Spinal cord (tissue), 10 donors: Measurements from ENCODE around the gene GMCL2. TPM values are rescaled to one million over a fixed set of nuclear protein-coding genes. Genes with fewer than 3 reads are reported as not detected.

Experiments used
- DNase-seq, 6 donors: peaks; one replicate each; pipeline versions ENCODE4 v3.0.0 to v3.0.0-alpha.2; 2013 to 2015; ENCODE audit warnings: low spot score in 6 of 6, low read depth in 4 of 6
- H3K27ac ChIP-seq: one replicate; pipeline ENCODE4 v1.5.1; 2013; ENCODE audit warnings: low read depth, low read length, control low read depth
- H3K27me3 ChIP-seq: one replicate; pipeline ENCODE4 v1.6.1; 2013; ENCODE audit warnings: low read length; ENCODE audit not compliant: control insufficient read depth, insufficient read depth
- H3K36me3 ChIP-seq: one replicate; pipeline ENCODE4 v1.6.1; 2013; ENCODE audit warnings: low read length; ENCODE audit not compliant: control insufficient read depth, insufficient read depth
- H3K4me1 ChIP-seq: one replicate; pipeline ENCODE4 v1.6.1; 2013; ENCODE audit warnings: low read length; ENCODE audit not compliant: control insufficient read depth, insufficient read depth
- H3K4me3 ChIP-seq: one replicate; pipeline ENCODE4 v1.5.1; 2013; ENCODE audit warnings: low read depth, low read length, control low read depth
- H3K9me3 ChIP-seq: one replicate; pipeline ENCODE4 v1.6.1; 2013; ENCODE audit warnings: low read length; ENCODE audit not compliant: control insufficient read depth, insufficient read depth
- WGBS: methylation state at CpG from one replicate; pipeline ENCODE4 v1.1.5; 2013; ENCODE audit warnings: missing lambda C conversion rate; ENCODE audit not compliant: insufficient coverage; 5-methylcytosine and 5-hydroxymethylcytosine counted together
- polyA plus RNA-seq, 2 donors: library from polyadenylated mRNA; unstranded; fragments of 120-200 nt; gene quantifications; one replicate each; pipeline ENCODE4 v1.2.1, GENCODE V29; 2013; ENCODE audit not compliant: insufficient read length in 2 of 2
- total RNA-seq, 2 donors: library from RNA; depleted of rRNA in 1 of 2; stranded (reverse); fragments of 120-200 nt in 1 of 2; fragments of >200 nt in 1 of 2; gene quantifications; one replicate each; pipeline versions ENCODE4 v1.2.3 to v1.2.4, GENCODE V29; 2013 to 2014
- donor health status: healthy.

Gene GMCL2
- total and polyA plus RNA-seq, 4 donors: 0.10 TPM; not detected in 3

GRCh38 chr5:178208540-178209227 lies 21.5 kb upstream of the GMCL2 start:
- Histone ChIP-seq H3K9me3 (no peaks in the 10 kb centered on the region), H3K27me3 (no peaks in the 10 kb centered on the region), H3K36me3 (peaks cover 72% of the 10 kb centered on the region), H3K4me1 (peaks cover 18% of the 10 kb centered on the region), H3K4me3 (no peak overlapping the region), H3K27ac (no peak overlapping the region)
- WGBS: 95% methylated on average over 3 of the region's 5 CpGs
- DNase-seq: no peak

GRCh38 chr5:178207917-178208280 lies 20.7 kb upstream of the GMCL2 start:
- Histone ChIP-seq H3K4me1 (peaks cover 20% of the 10 kb centered on the region), H3K36me3 (peaks cover 65% of the 10 kb centered on the region), H3K27ac (no peak overlapping the region), H3K9me3 (no peaks in the 10 kb centered on the region), H3K4me3 (no peak overlapping the region), H3K27me3 (no peaks in the 10 kb centered on the region)
- 92% methylated on average over 1 of the region's 1 CpG for WGBS
- DNase-seq: no peak

GRCh38 chr5:178207183-178207916 lies 20.2 kb upstream of the GMCL2 start:
- WGBS: 55% methylated on average over 5 of the region's 5 CpGs
- peaks cover 20% of the 10 kb centered on the region for H3K4me1 ChIP-seq
- peaks cover 59% of the 10 kb centered on the region for H3K36me3 ChIP-seq
- no peak for DNase-seq
- no peak overlapping the region for H3K4me3 ChIP-seq
- H3K27me3 ChIP-seq: no peaks in the 10 kb centered on the region
- H3K27ac ChIP-seq: no peak overlapping the region
- no peaks in the 10 kb centered on the region for H3K9me3 ChIP-seq

- WGBS: 56% methylated on average over 9 of the region's 12 CpGs
- Histone ChIP-seq H3K9me3 (no peaks in the 10 kb centered on the region), H3K27ac (no peak overlapping the region), H3K4me3 (peak overlapping the region; percentile 75), H3K36me3 (peaks cover 50% of the 10 kb centered on the region), H3K4me1 (peaks cover 20% of the 10 kb centered on the region), H3K27me3 (no peaks in the 10 kb centered on the region)
- no peak for DNase-seq
Measured at GRCh38 chr5:178206166-178207101, 19.3 kb upstream of the GMCL2 start.

GRCh38 chr5:178205749-178206047 lies 18.5 kb upstream of the GMCL2 start:
- Histone ChIP-seq H3K4me1 (peaks cover 20% of the 10 kb centered on the region), H3K36me3 (peaks cover 43% of the 10 kb centered on the region), H3K27me3 (no peaks in the 10 kb centered on the region), H3K4me3 (peak overlapping the region; percentile 75), H3K9me3 (no peaks in the 10 kb centered on the region), H3K27ac (no peak overlapping the region)
- WGBS: 10% methylated on average over 2 of the region's 5 CpGs
- no peak for DNase-seq

GRCh38 chr5:178204935-178205748 lies 18.0 kb upstream of the GMCL2 start:
- Histone ChIP-seq H3K27ac (peak overlapping the region; percentile 73), H3K27me3 (no peaks in the 10 kb centered on the region), H3K4me1 (peaks cover 21% of the 10 kb centered on the region), H3K4me3 (peak overlapping the region; percentile 75), H3K9me3 (no peaks in the 10 kb centered on the region), H3K36me3 (peaks cover 37% of the 10 kb centered on the region)
- DNase-seq: peak in 4 of 6 donors; percentile 49 to 86 (median 68)
- under 1% methylated on average over 89 of the region's 90 CpGs for WGBS

GRCh38 chr5:178204182-178204934 lies 17.2 kb upstream of the GMCL2 start, which contains the start of gene HNRNPAB:
HNRNPAB (plus strand) TSS chr5:178204533; CDS start chr5:178204838, 305 bp downstream.
- Histone ChIP-seq H3K27me3 (no peaks in the 10 kb centered on the region), H3K9me3 (no peaks in the 10 kb centered on the region), H3K36me3 (peaks cover 29% of the 10 kb centered on the region), H3K4me3 (peak within 1 kb of the TSS; percentile 75), H3K4me1 (peaks cover 26% of the 10 kb centered on the region), H3K27ac (peak within 1 kb of the TSS; percentile 73)
- peak; percentile 93 to 99 (median 96) for DNase-seq
- under 1% methylated on average over 96 of the region's 96 CpGs for WGBS

- Histone ChIP-seq H3K27ac (no peak overlapping the region), H3K9me3 (no peaks in the 10 kb centered on the region), H3K4me3 (peak overlapping the region; percentile 65), H3K36me3 (peaks cover 23% of the 10 kb centered on the region), H3K4me1 (peaks cover 26% of the 10 kb centered on the region), H3K27me3 (no peaks in the 10 kb centered on the region)
- under 1% methylated on average over 19 of the region's 30 CpGs for WGBS
- no peak for DNase-seq
Measured at GRCh38 chr5:178203670-178204181, 16.6 kb upstream of the GMCL2 start.
